ENCODE measurements around the gene DHH.
"Not testable (repeated sequence)": the region's sequence is repeated elsewhere in the genome, so short reads cannot be mapped to it uniquely, and the experiment has no call there.

DHH gene

GRCh38 chr12:49064767-49065152 is 29.8 kb downstream of the DHH start:
- no peak overlapping the region for H3K27ac ChIP-seq (ENCODE audit: extremely low read depth, low read depth, low read length)
- H3K4me1 ChIP-seq (ENCODE audit: control insufficient read depth, insufficient read depth, low read length): no peaks in the 10 kb centered on the region
- TF ChIP-seq REPIN1 (tag by site-specific recombination; IDR thresholded peaks at IDR 0.05; ENCODE audit: low read depth) (no peak), ZNF223 (tag by site-specific recombination; IDR thresholded peaks at IDR 0.05) (no peak), BCL11B (tag by site-specific recombination; IDR thresholded peaks at IDR 0.05; ENCODE audit: low read depth) (no peak), ZNF510 (tag by site-specific recombination; IDR thresholded peaks at IDR 0.05; ENCODE audit: insufficient replicate concordance) (no peak), ZNF10 (tag by site-specific recombination; IDR thresholded peaks at IDR 0.05) (no peak), ZNF26 (tag by site-specific recombination; IDR thresholded peaks at IDR 0.05) (no peak), ZNF677 (tag by site-specific recombination; IDR thresholded peaks at IDR 0.05) (no peak), ZBTB10 (tag by site-specific recombination; IDR thresholded peaks at IDR 0.05) (no peak), ZNF707 (tag by site-specific recombination; IDR thresholded peaks at IDR 0.05) (no peak), ZFHX2 (tag by site-specific recombination; conservative IDR thresholded peaks at IDR 0.05) (no peak), ZSCAN30 (tag by site-specific recombination; IDR thresholded peaks at IDR 0.05) (no peak), ZNF48 (tag by site-specific recombination; IDR thresholded peaks at IDR 0.05) (no peak)
- no peaks in the 10 kb centered on the region for H3K36me3 ChIP-seq (ENCODE audit: control insufficient read depth in 2 of 2, insufficient read depth in 1 of 2, low read length in 2 of 2)
- no peaks in the 10 kb centered on the region for H3K9me3 ChIP-seq (ENCODE audit: control insufficient read depth, insufficient read depth, low read depth, low read length)
- no peak overlapping the region for H3K4me3 ChIP-seq (ENCODE audit: low read depth, low read length)
- ChIA-PET POLR2A (interaction anchor here (1.3 to 2.9 kb wide), 5 partner anchors 23 to 66 kb away, joined by 3 to 16 read pairs (median 11); partner anchors contain the start of gene TUBA1B), CTCF (interaction anchor here (0.6 to 9.2 kb wide), 28 partner anchors 8 to 283 kb away, joined by 3 to 131 read pairs (median 6); partner anchors contain the start of genes DDN, DHH and TUBA1B)

GRCh38 chr12:49061916-49062315 is 32.7 kb downstream of the DHH start:
- H3K4me3 ChIP-seq (ENCODE audit: low read depth, low read length); POLR2A ChIA-PET; H3K9me3 ChIP-seq (ENCODE audit: control insufficient read depth, insufficient read depth, low read depth, low read length); H3K36me3 ChIP-seq (ENCODE audit: control insufficient read depth in 2 of 2, insufficient read depth in 1 of 2, low read length in 2 of 2); H3K4me1 ChIP-seq (ENCODE audit: control insufficient read depth, insufficient read depth, low read length); H3K27ac ChIP-seq (ENCODE audit: extremely low read depth, low read depth, low read length): not testable (repeated sequence)
- CTCF ChIA-PET: interaction anchor here (0.9 to 9.2 kb wide), 5 partner anchors 25 to 298 kb away, joined by 3 to 131 read pairs (median 74); partner anchors contain the start of gene DHH

- H3K4me1 ChIP-seq (ENCODE audit: control insufficient read depth, insufficient read depth, low read length): peaks cover 8% of the 10 kb centered on the region
- no peak for TF ChIP-seq ZNF354C (tag by site-specific recombination; IDR thresholded peaks at IDR 0.05; ENCODE audit: borderline replicate concordance, low read depth)
- peak; percentile 8; the same call in 1 of the 2 replicates for TF ChIP-seq ZBTB48 (tag by site-specific recombination; IDR thresholded peaks at IDR 0.05)
- POLR2A ChIA-PET: no interaction called here
- no peaks in the 10 kb centered on the region for H3K9me3 ChIP-seq (ENCODE audit: control insufficient read depth, insufficient read depth, low read depth, low read length)
- CTCF ChIA-PET: interaction anchor here (0.7 to 9.2 kb wide), 4 partner anchors 13 to 38 kb away, joined by 3 to 131 read pairs (median 92); partner anchors contain the start of gene DHH
- H3K27ac ChIP-seq (ENCODE audit: extremely low read depth, low read depth, low read length): peak overlapping the region; percentile 93; the same call in 1 of the 2 replicates
- no peaks in the 10 kb centered on the region for H3K36me3 ChIP-seq (ENCODE audit: control insufficient read depth in 2 of 2, insufficient read depth in 1 of 2, low read length in 2 of 2)
- H3K4me3 ChIP-seq (ENCODE audit: low read depth, low read length): peak overlapping the region; percentile 95
Observed at GRCh38 chr12:49061157-49061650, 33.4 kb downstream of the DHH start.
